Mammary epithelial cell (primary cell): ENCODE results near the gene TACO1.

Source experiments
- CTCF ChIP-seq, 2 donors: IDR thresholded peaks in 1 of 2; conservative IDR thresholded peaks in 1 of 2; 2 replicates each; pipeline ENCODE4 v1.5.1; 2011 to 2012; ENCODE audit warnings: inconsistent platforms in 2 of 2, low read length in 2 of 2, mild to moderate bottlenecking in 2 of 2, control low read depth in 1 of 2, low read depth in 1 of 2; ENCODE audit not compliant: insufficient read depth in 1 of 2; ENCODE audit errors: extremely low read depth in 1 of 2
- EZH2 ChIP-seq: IDR thresholded peaks from 2 replicates; pipeline ENCODE4 v1.6.1; 2012; ENCODE audit warnings: low read length, inconsistent platforms, borderline replicate concordance

GRCh38 chr17:63587770-63588169 lies 12.9 kb upstream of the TACO1 start:
- TF ChIP-seq CTCF (conservative IDR thresholded peaks at IDR 0.05 in 1 of 2, IDR thresholded peaks at IDR 0.05 in 1 of 2; ENCODE audit: extremely low read depth in 1 of 2, insufficient read depth in 1 of 2, low read depth in 1 of 2, low read length in 2 of 2), result no peak
- TF ChIP-seq EZH2, result no peak
